IPS-20b (cell line): Measurements from ENCODE around the gene C20orf202.

Experiments
- H3K27ac ChIP-seq: one replicate; pipeline ENCODE4 v1.5.1; 2013; ENCODE audit warnings: low read length
- H3K27me3 ChIP-seq: 2 replicates; pipeline ENCODE4 v1.6.1; 2013; ENCODE audit warnings: mild to moderate bottlenecking, low read length, inconsistent platforms; ENCODE audit not compliant: insufficient read depth
- H3K36me3 ChIP-seq: 2 replicates; pipeline ENCODE4 v1.6.1; 2013; ENCODE audit warnings: low read depth, mild to moderate bottlenecking, inconsistent platforms, low read length, moderate library complexity; ENCODE audit not compliant: insufficient read depth
- H3K4me1 ChIP-seq: 2 replicates; pipeline ENCODE4 v1.6.1; 2013; ENCODE audit warnings: mild to moderate bottlenecking, control low read depth, inconsistent platforms, low read length, moderate library complexity; ENCODE audit not compliant: insufficient read depth
- H3K4me3 ChIP-seq: 2 replicates; pipeline ENCODE4 v1.5.1; 2013; ENCODE audit warnings: mild to moderate bottlenecking, low read length, inconsistent platforms
- H3K9ac ChIP-seq: 2 replicates; pipeline ENCODE4 v1.6.1; 2013; ENCODE audit warnings: low read depth, mild to moderate bottlenecking, inconsistent platforms, low read length, moderate library complexity
- H3K9me3 ChIP-seq: 2 replicates; pipeline ENCODE4 v1.6.1; 2013; ENCODE audit warnings: mild to moderate bottlenecking, low read depth, low read length, inconsistent platforms; ENCODE audit not compliant: insufficient read depth

Gene C20orf202

GRCh38 chr20:1169224-1169623 lies 34.0 kb upstream of the C20orf202 start:
- H3K9me3 ChIP-seq = no peaks in the 10 kb centered on the region
- H3K27ac ChIP-seq = no peak overlapping the region
- H3K36me3 ChIP-seq = peaks cover 65% of the 10 kb centered on the region

GRCh38 chr20:1171461-1172093 lies 31.7 kb upstream of the C20orf202 start:
- Histone ChIP-seq H3K9ac (no peak overlapping the region), H3K4me3 (no peak overlapping the region), H3K4me1 (no peaks in the 10 kb centered on the region), H3K27ac (no peak overlapping the region), H3K9me3 (no peaks in the 10 kb centered on the region), H3K36me3 (peaks cover 46% of the 10 kb centered on the region), H3K27me3 (no peaks in the 10 kb centered on the region)

More at GRCh38 chr20:1169224-1169623, 34.0 kb upstream of the C20orf202 start:
- H3K9ac ChIP-seq = no peak overlapping the region
- no peak overlapping the region for H3K4me3 ChIP-seq
- H3K27me3 ChIP-seq = no peaks in the 10 kb centered on the region
- no peaks in the 10 kb centered on the region for H3K4me1 ChIP-seq

GRCh38 chr20:1173698-1174097 lies 29.6 kb upstream of the C20orf202 start:
- Histone ChIP-seq H3K27ac (no peak overlapping the region), H3K36me3 (peaks cover 25% of the 10 kb centered on the region), H3K4me3 (no peak overlapping the region), H3K9me3 (no peaks in the 10 kb centered on the region), H3K27me3 (no peaks in the 10 kb centered on the region), H3K9ac (no peak overlapping the region), H3K4me1 (no peaks in the 10 kb centered on the region)

GRCh38 chr20:1174787-1175186 lies 28.5 kb upstream of the C20orf202 start:
- Histone ChIP-seq H3K4me1 (no peaks in the 10 kb centered on the region), H3K27me3 (no peaks in the 10 kb centered on the region), H3K9ac (no peak overlapping the region), H3K4me3 (no peak overlapping the region), H3K27ac (no peak overlapping the region), H3K9me3 (no peaks in the 10 kb centered on the region), H3K36me3 (peaks cover 14% of the 10 kb centered on the region; the same call in 1 of the 2 replicates)

- no peaks in the 10 kb centered on the region for H3K9me3 ChIP-seq
- peaks cover 6% of the 10 kb centered on the region; the same call in 1 of the 2 replicates for H3K36me3 ChIP-seq
- peaks cover 8% of the 10 kb centered on the region for H3K27me3 ChIP-seq
- no peak overlapping the region for H3K27ac ChIP-seq
- no peak overlapping the region for H3K9ac ChIP-seq
- no peak overlapping the region for H3K4me3 ChIP-seq
- H3K4me1 ChIP-seq = no peaks in the 10 kb centered on the region
Observed at GRCh38 chr20:1177680-1178079, 25.6 kb upstream of the C20orf202 start.

- Histone ChIP-seq H3K9ac (no peak overlapping the region), H3K27ac (no peak overlapping the region), H3K4me1 (no peaks in the 10 kb centered on the region), H3K27me3 (peaks cover 13% of the 10 kb centered on the region), H3K4me3 (no peak overlapping the region), H3K36me3 (0 out of 2 replicates have a peak, but pooled peaks cover 4% of the 10 kb centered on the region), H3K9me3 (no peaks in the 10 kb centered on the region)
Observed at GRCh38 chr20:1178103-1178502, 25.2 kb upstream of the C20orf202 start.

- no peak overlapping the region for H3K27ac ChIP-seq
- no peak overlapping the region for H3K9ac ChIP-seq
- H3K27me3 ChIP-seq = peaks cover 18% of the 10 kb centered on the region
- 0 out of 2 replicates have a peak, but pooled peaks cover 4% of the 10 kb centered on the region for H3K36me3 ChIP-seq
- H3K4me3 ChIP-seq = no peak overlapping the region
- H3K4me1 ChIP-seq = no peaks in the 10 kb centered on the region
- no peaks in the 10 kb centered on the region for H3K9me3 ChIP-seq
Observed at GRCh38 chr20:1178623-1179022, 24.6 kb upstream of the C20orf202 start.

GRCh38 chr20:1180949-1181348 lies 22.3 kb upstream of the C20orf202 start:
- H3K36me3 ChIP-seq = no peaks in the 10 kb centered on the region
- peaks cover 34% of the 10 kb centered on the region for H3K27me3 ChIP-seq
- H3K4me3 ChIP-seq = no peak overlapping the region
- H3K9me3 ChIP-seq = no peaks in the 10 kb centered on the region
- no peak overlapping the region for H3K27ac ChIP-seq
- H3K9ac ChIP-seq = no peak overlapping the region
- H3K4me1 ChIP-seq = no peaks in the 10 kb centered on the region

GRCh38 chr20:1182106-1182505 lies 21.1 kb upstream of the C20orf202 start:
- no peaks in the 10 kb centered on the region for H3K36me3 ChIP-seq
- no peaks in the 10 kb centered on the region; the same call in 1 of the 2 replicates for H3K4me1 ChIP-seq
- no peak overlapping the region for H3K27ac ChIP-seq
- H3K4me3 ChIP-seq = no peak overlapping the region
- H3K9me3 ChIP-seq = no peaks in the 10 kb centered on the region
- peaks cover 46% of the 10 kb centered on the region for H3K27me3 ChIP-seq
- no peak overlapping the region for H3K9ac ChIP-seq

GRCh38 chr20:1183153-1183552 lies 20.1 kb upstream of the C20orf202 start:
- Histone ChIP-seq H3K27ac (no peak overlapping the region), H3K4me3 (no peak overlapping the region), H3K4me1 (peaks cover 8% of the 10 kb centered on the region; the same call in 1 of the 2 replicates), H3K9me3 (no peaks in the 10 kb centered on the region), H3K36me3 (no peaks in the 10 kb centered on the region), H3K27me3 (peaks cover 53% of the 10 kb centered on the region), H3K9ac (no peak overlapping the region)

GRCh38 chr20:1184260-1184637 lies 19.0 kb upstream of the C20orf202 start:
- Histone ChIP-seq H3K27ac (no peak overlapping the region), H3K4me1 (peaks cover 8% of the 10 kb centered on the region; the same call in 1 of the 2 replicates), H3K9me3 (no peaks in the 10 kb centered on the region), H3K9ac (no peak overlapping the region), H3K4me3 (peak overlapping the region; percentile 60), H3K36me3 (no peaks in the 10 kb centered on the region), H3K27me3 (peaks cover 53% of the 10 kb centered on the region)

GRCh38 chr20:1184638-1185315 lies 18.5 kb upstream of the C20orf202 start, which contains the start of gene TMEM74B:
Gene TMEM74B (minus strand): TSS chr20:1184981. CDS start chr20:1183801, 1,180 bp downstream.
- Histone ChIP-seq H3K36me3 (no peaks in the 10 kb centered on the region), H3K9me3 (no peaks in the 10 kb centered on the region), H3K4me3 (peak within 1 kb of the TSS; percentile 60), H3K4me1 (peaks cover 8% of the 10 kb centered on the region; the same call in 1 of the 2 replicates), H3K9ac (no peak within 1 kb of the TSS), H3K27ac (no peak within 1 kb of the TSS), H3K27me3 (peaks cover 53% of the 10 kb centered on the region)
